SK-N-SH (cell line): Measurements from ENCODE around the gene SPINK4. TPM values are rescaled to one million over a fixed set of nuclear protein-coding genes. Genes with fewer than 3 reads are reported as not detected.

Experiments
- CTCF ChIA-PET: fragments of 300-600, 350-600 bp; formaldehyde crosslinking; extraction: SDS; loops from one replicate; lab custom pipeline; 2021; lab: Yijun Ruan, JAX
- POLR2A ChIA-PET: fragments of 350-600 bp; sonication (Branson Sonifier 250); formaldehyde crosslinking; extraction: SDS; loops from one replicate; lab custom pipeline; 2020; ENCODE audit warnings: antibody characterized with exemption, inconsistent platforms; lab: Yijun Ruan, JAX
- DNase-seq: peaks from one replicate; pipeline ENCODE4 v3.0.0; 2012
- H2AFZ ChIP-seq: fragments of 200-600 bp; sonication (generic); 2 replicates; pipeline ENCODE4 v1.8.1; 2016; ENCODE audit warnings: antibody characterized with exemption, mild to moderate bottlenecking, low read depth
- H3F3A ChIP-seq: fragments of 200-600 bp; sonication (generic); replicated peaks from 2 replicates; pipeline ENCODE3; 2016; ENCODE audit warnings: antibody characterized with exemption, mild to moderate bottlenecking; ENCODE audit not compliant: insufficient read depth
- H3K27ac ChIP-seq, 2 experiments: fragments of 200-500 bp in 1 of 2; fragments of 200-600 bp in 1 of 2; sonication (Bioruptor generic) in 1 of 2; sonication (generic), shearing (Covaris generic) in 1 of 2; 2 replicates each; pipeline versions ENCODE4 v1.5.1 to v1.6.1; 2014 to 2016; ENCODE audit warnings: low read depth in 2 of 2, inconsistent platforms in 1 of 2, low read length in 1 of 2, mild to moderate bottlenecking in 1 of 2, mixed read lengths in 1 of 2
- H3K27me3 ChIP-seq: fragments of 200-600 bp; sonication (generic), shearing (Covaris generic); 2 replicates; pipeline ENCODE4 v1.6.1; 2016; ENCODE audit warnings: mixed run types; ENCODE audit not compliant: insufficient read depth
- H3K36me3 ChIP-seq, 2 experiments: fragments of 200-500 bp in 1 of 2; fragments of 200-600 bp in 1 of 2; sonication (Bioruptor generic) in 1 of 2; sonication (generic) in 1 of 2; replicated peaks in 1 of 2; 2 replicates each; pipeline versions ENCODE3 to v1.5.1; 2014 to 2016; ENCODE audit warnings: low read length in 1 of 2, mild to moderate bottlenecking in 1 of 2; ENCODE audit not compliant: insufficient read depth in 2 of 2, control insufficient read depth in 1 of 2
- H3K4me1 ChIP-seq, 2 experiments: fragments of 200-500 bp in 1 of 2; fragments of 200-600 bp in 1 of 2; sonication (Bioruptor generic) in 1 of 2; sonication (generic), shearing (Covaris generic) in 1 of 2; 2 replicates each; pipeline versions ENCODE4 v1.5.1 to v1.6.1; 2014 to 2016; ENCODE audit warnings: low read depth in 1 of 2, low read length in 1 of 2, mixed run types in 1 of 2; ENCODE audit not compliant: insufficient read depth in 2 of 2, control insufficient read depth in 1 of 2
- H3K4me2 ChIP-seq: fragments of 200-600 bp; sonication (generic), shearing (Covaris generic); 2 replicates; pipeline ENCODE4 v1.6.1; 2017; ENCODE audit warnings: mixed run types
- H3K4me3 ChIP-seq, 2 experiments: fragments of 200-500 bp in 1 of 2; fragments of 200-600 bp in 1 of 2; sonication (Bioruptor generic) in 1 of 2; sonication (generic), shearing (Covaris generic) in 1 of 2; 2 replicates each; pipeline versions ENCODE4 v1.5.1 to v1.8.1; 2014 to 2016; ENCODE audit warnings: low read depth in 2 of 2, inconsistent platforms in 1 of 2, low read length in 1 of 2, mild to moderate bottlenecking in 1 of 2, mixed read lengths in 1 of 2, moderate library complexity in 1 of 2
- H3K79me2 ChIP-seq: fragments of 200-600 bp; sonication (generic); 2 replicates; pipeline ENCODE4 v1.8.1; 2017; ENCODE audit warnings: mild to moderate bottlenecking; ENCODE audit not compliant: insufficient read depth
- H3K9ac ChIP-seq: fragments of 200-600 bp; sonication (generic); 2 replicates; pipeline ENCODE4 v1.6.1; 2017; ENCODE audit warnings: mixed run types
- H3K9me2 ChIP-seq: fragments of 200-600 bp; sonication (generic); 2 replicates; pipeline ENCODE4 v1.6.1; 2017; ENCODE audit warnings: mixed run types
- H3K9me3 ChIP-seq: fragments of 200-600 bp; sonication (generic); 2 replicates; pipeline ENCODE4 v1.6.1; 2017; ENCODE audit warnings: mixed run types, mild to moderate bottlenecking, moderate library complexity
- H4K20me1 ChIP-seq: fragments of 200-600 bp; sonication (generic); 2 replicates; pipeline ENCODE4 v1.6.1; 2017; ENCODE audit warnings: mild to moderate bottlenecking, mixed run types; ENCODE audit not compliant: insufficient read depth
- CHD2 ChIP-seq: fragments of 150-350 bp; IDR thresholded peaks from 2 replicates; pipeline ENCODE4 v1.6.1; 2018; ENCODE audit warnings: low read length; ENCODE audit not compliant: partially characterized antibody
- FOXJ3 ChIP-seq: sonication (generic); formaldehyde crosslinking; IDR thresholded peaks from 2 replicates; pipeline ENCODE4 v1.5.1; 2020; ENCODE audit warnings: mild to moderate bottlenecking, missing genetic modification reagents
- FOXM1 ChIP-seq: IDR thresholded peaks from 2 replicates; pipeline ENCODE4 v1.4.0; 2012; ENCODE audit warnings: low read depth, mild to moderate bottlenecking
- GABPA ChIP-seq: IDR thresholded peaks from 2 replicates; pipeline ENCODE4 v1.4.0; 2012; ENCODE audit warnings: low read depth, mild to moderate bottlenecking
- MXI1 ChIP-seq: IDR thresholded peaks from 2 replicates; pipeline ENCODE4 v1.6.1; 2012; ENCODE audit warnings: mild to moderate bottlenecking, low read depth, low read length, improper control_type of control experiment
- POLR2AphosphoS5 ChIP-seq: IDR thresholded peaks from 2 replicates; pipeline ENCODE4 v1.6.1; 2012; ENCODE audit warnings: low read depth, low read length
- RAD21 ChIP-seq: IDR thresholded peaks from 2 replicates; pipeline ENCODE4 v1.6.1; 2012; ENCODE audit warnings: mild to moderate bottlenecking, low read length
- RCOR1 ChIP-seq: fragments of 150-350 bp; IDR thresholded peaks from 2 replicates; pipeline ENCODE4 v1.6.1; 2017; ENCODE audit warnings: antibody characterized with exemption, low read length
- SMC3 ChIP-seq: IDR thresholded peaks from 2 replicates; pipeline ENCODE4 v1.6.1; 2012; ENCODE audit warnings: low read depth, low read length, improper control_type of control experiment
- TAF1 ChIP-seq: IDR thresholded peaks from 2 replicates; pipeline ENCODE4 v1.6.1; 2012; ENCODE audit warnings: low read depth, mild to moderate bottlenecking, low read length, moderate library complexity, borderline replicate concordance
- TCF12 ChIP-seq: IDR thresholded peaks from 2 replicates; pipeline ENCODE4 v1.4.0; 2012
- TEAD4 ChIP-seq: IDR thresholded peaks from 2 replicates; pipeline ENCODE4 v1.4.0; 2012; ENCODE audit warnings: mild to moderate bottlenecking, borderline replicate concordance; ENCODE audit not compliant: insufficient read depth
- WGBS: methylation state at CpG from one replicate; pipeline ENCODE4 v1.1.6; 2017; ENCODE audit warnings: low lambda C conversion rate; 5-methylcytosine and 5-hydroxymethylcytosine counted together
- polyA plus RNA-seq, 3 experiments: library from polyadenylated mRNA; depleted of rRNA; stranded (reverse); fragments of >200 nt; gene quantifications; 2 replicates each; pipeline ENCODE4 v1.2.3, GENCODE V29; 2012
- TF ChIP-seq, protein P1 (sequence below): fragments of 200-600 bp; sonication (generic); IDR thresholded peaks from 2 replicates; pipeline ENCODE4 v1.6.1; 2017; ENCODE audit warnings: antibody characterized with exemption, mild to moderate bottlenecking, moderate library complexity
- TF ChIP-seq, protein P2 (sequence below): IDR thresholded peaks from 2 replicates; pipeline ENCODE4; 2012

The SPINK4 gene
- polyA plus RNA-seq, 1 of the 3 experiments (the other 2 are of a cell fraction) = not detected

DNA sequence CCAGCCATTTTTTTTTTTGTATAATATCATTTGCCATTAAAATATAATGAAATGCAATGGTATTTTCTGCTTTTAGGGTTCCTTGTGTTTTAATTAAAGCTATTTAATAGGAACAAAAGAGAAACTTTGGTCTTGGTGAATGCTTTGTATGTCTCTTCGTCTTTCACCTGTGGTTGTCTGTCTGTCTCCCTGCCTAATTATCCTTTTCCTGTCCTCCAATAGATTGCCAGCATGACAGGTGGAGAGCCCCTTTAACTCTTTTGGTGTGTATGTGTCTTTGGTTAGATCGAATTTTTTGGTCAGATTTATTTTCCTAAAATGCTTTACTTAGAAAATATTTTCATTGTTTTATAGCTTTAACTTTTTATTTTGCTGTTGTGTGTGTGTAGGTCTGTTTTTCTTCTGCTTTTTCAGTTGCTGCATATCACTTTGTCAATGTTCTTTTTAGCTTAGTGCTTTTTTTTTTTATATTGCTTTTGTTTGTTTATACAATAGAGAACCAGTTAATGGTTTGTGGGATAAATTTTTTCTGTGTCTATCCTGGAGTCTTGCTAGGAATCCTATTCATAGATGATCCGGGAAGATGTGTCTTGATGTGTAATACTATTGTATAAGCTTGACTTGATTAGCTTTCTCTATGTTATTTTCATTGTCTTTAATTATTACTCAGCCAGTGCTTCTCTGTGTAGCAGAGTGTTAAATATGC, 33.5 kb downstream of the SPINK4 start:
- TF ChIP-seq RCOR1 = no peak
- no peak for TF ChIP-seq SMC3
- no peak for TF ChIP-seq TAF1
- no peak for TF ChIP-seq TCF12
- TF ChIP-seq FOXM1 = no peak
- TF ChIP-seq TEAD4 = no peak
- TF ChIP-seq, protein P1, sequence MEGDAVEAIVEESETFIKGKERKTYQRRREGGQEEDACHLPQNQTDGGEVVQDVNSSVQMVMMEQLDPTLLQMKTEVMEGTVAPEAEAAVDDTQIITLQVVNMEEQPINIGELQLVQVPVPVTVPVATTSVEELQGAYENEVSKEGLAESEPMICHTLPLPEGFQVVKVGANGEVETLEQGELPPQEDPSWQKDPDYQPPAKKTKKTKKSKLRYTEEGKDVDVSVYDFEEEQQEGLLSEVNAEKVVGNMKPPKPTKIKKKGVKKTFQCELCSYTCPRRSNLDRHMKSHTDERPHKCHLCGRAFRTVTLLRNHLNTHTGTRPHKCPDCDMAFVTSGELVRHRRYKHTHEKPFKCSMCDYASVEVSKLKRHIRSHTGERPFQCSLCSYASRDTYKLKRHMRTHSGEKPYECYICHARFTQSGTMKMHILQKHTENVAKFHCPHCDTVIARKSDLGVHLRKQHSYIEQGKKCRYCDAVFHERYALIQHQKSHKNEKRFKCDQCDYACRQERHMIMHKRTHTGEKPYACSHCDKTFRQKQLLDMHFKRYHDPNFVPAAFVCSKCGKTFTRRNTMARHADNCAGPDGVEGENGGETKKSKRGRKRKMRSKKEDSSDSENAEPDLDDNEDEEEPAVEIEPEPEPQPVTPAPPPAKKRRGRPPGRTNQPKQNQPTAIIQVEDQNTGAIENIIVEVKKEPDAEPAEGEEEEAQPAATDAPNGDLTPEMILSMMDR = no peak
- no peak for TF ChIP-seq RAD21
- TF ChIP-seq, protein P2, sequence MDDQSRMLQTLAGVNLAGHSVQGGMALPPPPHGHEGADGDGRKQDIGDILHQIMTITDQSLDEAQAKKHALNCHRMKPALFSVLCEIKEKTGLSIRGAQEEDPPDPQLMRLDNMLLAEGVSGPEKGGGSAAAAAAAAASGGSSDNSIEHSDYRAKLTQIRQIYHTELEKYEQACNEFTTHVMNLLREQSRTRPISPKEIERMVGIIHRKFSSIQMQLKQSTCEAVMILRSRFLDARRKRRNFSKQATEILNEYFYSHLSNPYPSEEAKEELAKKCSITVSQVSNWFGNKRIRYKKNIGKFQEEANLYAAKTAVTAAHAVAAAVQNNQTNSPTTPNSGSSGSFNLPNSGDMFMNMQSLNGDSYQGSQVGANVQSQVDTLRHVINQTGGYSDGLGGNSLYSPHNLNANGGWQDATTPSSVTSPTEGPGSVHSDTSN = no peak
- TF ChIP-seq CHD2 = no peak
- TF ChIP-seq MXI1 = no peak
- TF ChIP-seq POLR2AphosphoS5 = no peak
- no peak for TF ChIP-seq GABPA
- TF ChIP-seq FOXJ3 = no peak
- no peaks in the 10 kb centered on the region for H3K9me2 ChIP-seq
- H3K9ac ChIP-seq = no peak overlapping the region
- WGBS = 78% methylated on average over 3 of the region's 3 CpGs
- H3K27me3 ChIP-seq = no peaks in the 10 kb centered on the region
- no peaks in the 10 kb centered on the region for H3K4me1 ChIP-seq
- peaks cover 18% of the 10 kb centered on the region for H3F3A ChIP-seq
- no peaks in the 10 kb centered on the region for H4K20me1 ChIP-seq
- H3K79me2 ChIP-seq = peaks cover 22% of the 10 kb centered on the region
- no peak overlapping the region for H3K4me2 ChIP-seq
- H2AFZ ChIP-seq = no peak overlapping the region
- H3K27ac ChIP-seq = no peak overlapping the region
- ChIA-PET POLR2A (no interaction called here), CTCF (interaction anchor here (0.8 to 1.5 kb wide), 4 partner anchors 9 to 130 kb away, joined by 3 to 6 read pairs (median 3); partner anchors contain the start of genes BAG1 and CHMP5)
- H3K9me3 ChIP-seq = no peaks in the 10 kb centered on the region
- H3K4me3 ChIP-seq = no peak overlapping the region
- H3K36me3 ChIP-seq = peaks cover 76 to 82% of the 10 kb centered on the region in 2 experiments
- DNase-seq = no peak

DNA sequence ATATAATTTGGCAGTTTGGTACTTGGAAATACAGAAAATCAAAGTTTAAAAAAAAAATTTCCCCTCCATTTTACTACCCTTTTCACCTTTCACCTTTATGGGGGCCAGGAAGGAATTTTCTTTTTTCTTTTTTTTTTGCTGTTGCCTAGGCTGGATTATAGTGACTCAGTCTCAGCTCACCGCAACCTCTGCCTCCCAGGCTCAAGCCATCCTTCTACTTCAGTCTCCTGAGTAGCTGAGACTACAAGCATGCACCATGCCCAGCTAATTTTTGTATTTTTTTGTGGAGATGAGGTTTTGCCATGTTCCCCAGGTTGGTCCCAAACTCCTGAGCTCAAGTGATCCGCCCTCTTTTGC, 34.0 kb downstream of the SPINK4 start:
- Histone ChIP-seq H3F3A (peaks cover 18% of the 10 kb centered on the region), H3K27me3 (no peaks in the 10 kb centered on the region), H3K4me3 (no peak overlapping the region), H3K4me2 (no peak overlapping the region), H3K4me1 (no peaks in the 10 kb centered on the region), H3K9ac (no peak overlapping the region), H2AFZ (no peak overlapping the region), H3K27ac (no peak overlapping the region), H3K36me3 (peaks cover 76 to 82% of the 10 kb centered on the region in 2 experiments), H4K20me1 (no peaks in the 10 kb centered on the region), H3K79me2 (peaks cover 16% of the 10 kb centered on the region), H3K9me2 (no peaks in the 10 kb centered on the region), H3K9me3 (no peaks in the 10 kb centered on the region)
- ChIA-PET POLR2A (interaction anchor here (1.1 kb wide), 1 partner anchor 16 kb away, joined by 3 read pairs; the partner anchor contains the start of gene NFX1), CTCF (interaction anchor here (0.8 to 1.3 kb wide), 2 partner anchors 10 to 129 kb away, joined by 3 read pairs; partner anchors contain the start of genes BAG1 and CHMP5)
- DNase-seq = no peak
- 82% methylated on average over 2 of the region's 2 CpGs for WGBS
- TF ChIP-seq CHD2 = no peak
